Measurements from ENCODE around the gene CHST3. TPM values are rescaled to one million over a fixed set of nuclear protein-coding genes. Genes with fewer than 3 reads are reported as not detected.

Gene CHST3
- total and polyA plus RNA-seq, 4 experiments from 2014 or later, result not detected

- ChIA-PET CTCF (ENCODE audit: partially characterized antibody) (no interaction called here), POLR2A (ENCODE audit: partially characterized antibody) (no interaction called here)
- peaks cover 0 to 5% (median 2%) of the 10 kb centered on the region in 4 donors for H3K4me1 Mint-ChIP-seq
- intact Hi-C loops (cut with micrococcal nuclease), result no loop called here
- no peaks in the 10 kb centered on the region for H3K36me3 Mint-ChIP-seq
- H3K27me3 Mint-ChIP-seq, result peaks cover 0 to 2% of the 10 kb centered on the region in 2 donors
- H3K9me3 Mint-ChIP-seq, result no peaks in the 10 kb centered on the region
- H3K9me3 ChIP-seq (ENCODE audit: control insufficient read depth in 1 of 2, low read length in 2 of 2), result no peaks in the 10 kb centered on the region
- no peaks in the 10 kb centered on the region for H3K36me3 ChIP-seq (ENCODE audit: insufficient read depth, low read length)
- no peak overlapping the region for H3K27ac Mint-ChIP-seq
- no peaks in the 10 kb centered on the region for H3K4me1 ChIP-seq (ENCODE audit: insufficient read depth, low read length)
- no peak overlapping the region for H3K27ac ChIP-seq (ENCODE audit: low read depth, low read length)
- no peak overlapping the region for H3K4me3 Mint-ChIP-seq
- DNase-seq, result no peak
- no peaks in the 10 kb centered on the region for H3K27me3 ChIP-seq (ENCODE audit: insufficient read depth, low read length)
- no peak overlapping the region for H3K4me3 ChIP-seq (ENCODE audit: low read length in 2 of 2)
Measured at GRCh38 chr10:71981015-71981875, 17.1 kb downstream of the CHST3 start.

GRCh38 chr10:71981876-71982230 is 17.7 kb downstream of the CHST3 start:
- no peak overlapping the region for H3K4me3 Mint-ChIP-seq
- ChIA-PET CTCF (ENCODE audit: partially characterized antibody) (no interaction called here), POLR2A (ENCODE audit: partially characterized antibody) (no interaction called here)
- H3K27me3 Mint-ChIP-seq, result peaks cover 0 to 2% of the 10 kb centered on the region in 2 donors
- Histone ChIP-seq H3K27me3 (ENCODE audit: insufficient read depth, low read length) (no peaks in the 10 kb centered on the region), H3K9me3 (ENCODE audit: control insufficient read depth in 1 of 2, low read length in 2 of 2) (no peaks in the 10 kb centered on the region), H3K36me3 (ENCODE audit: insufficient read depth, low read length) (no peaks in the 10 kb centered on the region), H3K4me3 (ENCODE audit: low read length in 2 of 2) (no peak overlapping the region), H3K27ac (ENCODE audit: low read depth, low read length) (no peak overlapping the region), H3K4me1 (ENCODE audit: insufficient read depth, low read length) (no peaks in the 10 kb centered on the region)
- no peak overlapping the region for H3K27ac Mint-ChIP-seq
- H3K9me3 Mint-ChIP-seq, result no peaks in the 10 kb centered on the region
- intact Hi-C loops (cut with micrococcal nuclease), result no loop called here
- peaks cover 0 to 5% (median 2%) of the 10 kb centered on the region in 4 donors for H3K4me1 Mint-ChIP-seq
- DNase-seq, result no peak
- no peaks in the 10 kb centered on the region for H3K36me3 Mint-ChIP-seq

GRCh38 chr10:71982269-71983178 is 18.3 kb downstream of the CHST3 start:
- ChIA-PET CTCF (ENCODE audit: partially characterized antibody) (interaction anchor here (1.0 kb wide), 1 partner anchor 66 kb away, joined by 3 read pairs; no protein-coding TSS in a partner anchor), POLR2A (ENCODE audit: partially characterized antibody) (no interaction called here)
- H3K27me3 Mint-ChIP-seq, result peaks cover 0 to 2% of the 10 kb centered on the region in 2 donors

GRCh38 chr10:71984126-71984808 is 20.1 kb downstream of the CHST3 start:
- POLR2A ChIA-PET (ENCODE audit: partially characterized antibody), result no interaction called here
- Histone ChIP-seq H3K4me1 (ENCODE audit: insufficient read depth, low read length) (no peaks in the 10 kb centered on the region), H3K36me3 (ENCODE audit: insufficient read depth, low read length) (no peaks in the 10 kb centered on the region), H3K9me3 (ENCODE audit: control insufficient read depth in 1 of 2, low read length in 2 of 2) (no peaks in the 10 kb centered on the region), H3K27ac (ENCODE audit: low read depth, low read length) (no peak overlapping the region), H3K4me3 (ENCODE audit: low read length in 2 of 2) (no peak overlapping the region), H3K27me3 (ENCODE audit: insufficient read depth, low read length) (no peaks in the 10 kb centered on the region)
- intact Hi-C loops (cut with micrococcal nuclease), result no loop called here
- Mint-ChIP-seq H3K27ac (no peak overlapping the region), H3K27me3 (peaks cover 0 to 2% of the 10 kb centered on the region in 2 donors), H3K4me1 (peaks cover 0 to 5% (median 2%) of the 10 kb centered on the region in 4 donors), H3K9me3 (no peaks in the 10 kb centered on the region), H3K4me3 (no peak overlapping the region), H3K36me3 (no peaks in the 10 kb centered on the region)
- CTCF ChIA-PET (ENCODE audit: partially characterized antibody), result interaction anchor here (1.0 to 2.2 kb wide), 2 partner anchors 24 to 88 kb away, joined by 3 to 6 read pairs; no protein-coding TSS in a partner anchor
- DNase-seq, result no peak

More at GRCh38 chr10:71982269-71983178, 18.3 kb downstream of the CHST3 start:
- H3K4me1 ChIP-seq (ENCODE audit: insufficient read depth, low read length), result no peaks in the 10 kb centered on the region
- no peak overlapping the region for H3K4me3 Mint-ChIP-seq
- intact Hi-C loops (cut with micrococcal nuclease), result no loop called here
- H3K36me3 Mint-ChIP-seq, result no peaks in the 10 kb centered on the region
- no peak overlapping the region for H3K27ac ChIP-seq (ENCODE audit: low read depth, low read length)
- H3K27ac Mint-ChIP-seq, result no peak overlapping the region
- no peaks in the 10 kb centered on the region for H3K36me3 ChIP-seq (ENCODE audit: insufficient read depth, low read length)
- no peaks in the 10 kb centered on the region for H3K27me3 ChIP-seq (ENCODE audit: insufficient read depth, low read length)
- H3K4me1 Mint-ChIP-seq, result peaks cover 0 to 5% (median 2%) of the 10 kb centered on the region in 4 donors
- no peaks in the 10 kb centered on the region for H3K9me3 ChIP-seq (ENCODE audit: control insufficient read depth in 1 of 2, low read length in 2 of 2)
- no peak overlapping the region for H3K4me3 ChIP-seq (ENCODE audit: low read length in 2 of 2)
- no peak for DNase-seq
- no peaks in the 10 kb centered on the region for H3K9me3 Mint-ChIP-seq

GRCh38 chr10:71984809-71985388 is 20.7 kb downstream of the CHST3 start:
- no peak overlapping the region for H3K4me3 Mint-ChIP-seq
- no peak for DNase-seq
- H3K9me3 Mint-ChIP-seq, result peaks cover 0 to 3% (median 0%) of the 10 kb centered on the region in 8 donors
- no peak overlapping the region for H3K27ac Mint-ChIP-seq
- peaks cover 3 to 5% of the 10 kb centered on the region in 2 donors for H3K27me3 Mint-ChIP-seq
- Histone ChIP-seq H3K36me3 (ENCODE audit: insufficient read depth, low read length) (no peaks in the 10 kb centered on the region), H3K27me3 (ENCODE audit: insufficient read depth, low read length) (no peaks in the 10 kb centered on the region), H3K4me3 (ENCODE audit: low read length in 2 of 2) (no peak overlapping the region), H3K4me1 (ENCODE audit: insufficient read depth, low read length) (no peaks in the 10 kb centered on the region), H3K9me3 (ENCODE audit: control insufficient read depth in 1 of 2, low read length in 2 of 2) (no peaks in the 10 kb centered on the region), H3K27ac (ENCODE audit: low read depth, low read length) (no peak overlapping the region)
- CTCF ChIA-PET (ENCODE audit: partially characterized antibody), result interaction anchor here (1.0 to 2.2 kb wide), 2 partner anchors 25 to 89 kb away, joined by 3 to 6 read pairs; no protein-coding TSS in a partner anchor
- POLR2A ChIA-PET (ENCODE audit: partially characterized antibody), result no interaction called here
- intact Hi-C loops (cut with micrococcal nuclease), result no loop called here
- H3K4me1 Mint-ChIP-seq, result peaks cover 0 to 5% (median 2%) of the 10 kb centered on the region in 4 donors
- H3K36me3 Mint-ChIP-seq, result no peaks in the 10 kb centered on the region

GRCh38 chr10:71985542-71986250 is 21.5 kb downstream of the CHST3 start:
- Histone ChIP-seq H3K9me3 (ENCODE audit: control insufficient read depth in 1 of 2, low read length in 2 of 2) (no peaks in the 10 kb centered on the region), H3K27me3 (ENCODE audit: insufficient read depth, low read length) (no peaks in the 10 kb centered on the region), H3K4me1 (ENCODE audit: insufficient read depth, low read length) (no peaks in the 10 kb centered on the region), H3K4me3 (ENCODE audit: low read length in 2 of 2) (no peak overlapping the region), H3K36me3 (ENCODE audit: insufficient read depth, low read length) (no peaks in the 10 kb centered on the region), H3K27ac (ENCODE audit: low read depth, low read length) (no peak overlapping the region)
- intact Hi-C loops (cut with micrococcal nuclease), result no loop called here
- H3K36me3 Mint-ChIP-seq, result no peaks in the 10 kb centered on the region
- DNase-seq, result no peak
- ChIA-PET POLR2A (ENCODE audit: partially characterized antibody) (no interaction called here), CTCF (ENCODE audit: partially characterized antibody) (interaction anchor here (1.0 kb wide), 1 partner anchor 26 kb away, joined by 3 read pairs; no protein-coding TSS in a partner anchor)
- H3K4me1 Mint-ChIP-seq, result peaks cover 0 to 5% (median 2%) of the 10 kb centered on the region in 4 donors
- no peak overlapping the region for H3K4me3 Mint-ChIP-seq
- H3K9me3 Mint-ChIP-seq, result peaks cover 0 to 4% (median 0%) of the 10 kb centered on the region in 8 donors
- H3K27ac Mint-ChIP-seq, result peak overlapping the region in 1 of 7 donors; percentile 2
- peaks cover 5% of the 10 kb centered on the region in 2 donors for H3K27me3 Mint-ChIP-seq

Data from CD4-positive, alpha-beta memory T cell (primary cell).